Aorta (tissue), 5 donors: ENCODE measurements around the gene RGN. TPM values are rescaled to one million over a fixed set of nuclear protein-coding genes. Genes with fewer than 3 reads are reported as not detected.

Source experiments
- ATAC-seq: fragments of 200-7000 bp; cut with Tn5 transposase; one replicate; pipeline ENCODE4 v1.9.1; 2022; ENCODE audit warnings: moderate library complexity; ENCODE audit not compliant: low FRiP score
- DNase-seq, 2 donors: peaks; one replicate each; pipeline ENCODE4 v3.0.0-alpha.2; 2020
- H3K27ac ChIP-seq, 2 donors: one replicate each; pipeline ENCODE4 v1.5.1; 2013; ENCODE audit warnings: low read length in 2 of 2, mild to moderate bottlenecking in 2 of 2, moderate library complexity in 2 of 2, control low read depth in 1 of 2, inconsistent platforms in 1 of 2, low read depth in 1 of 2
- H3K27me3 ChIP-seq, 2 donors: one replicate each; pipeline ENCODE4 v1.6.1; 2013; ENCODE audit warnings: control low read depth in 1 of 2, low read length in 1 of 2, mild to moderate bottlenecking in 1 of 2, moderate library complexity in 1 of 2; ENCODE audit not compliant: insufficient read depth in 2 of 2, control insufficient read depth in 1 of 2
- H3K36me3 ChIP-seq, 2 donors: one replicate each; pipeline ENCODE4 v1.6.1; 2013; ENCODE audit warnings: control low read depth in 1 of 2, low read length in 1 of 2, mild to moderate bottlenecking in 1 of 2; ENCODE audit not compliant: insufficient read depth in 2 of 2, control insufficient read depth in 1 of 2
- H3K4me1 ChIP-seq, 2 donors: one replicate each; pipeline ENCODE4 v1.6.1; 2013; ENCODE audit warnings: low read length in 2 of 2, control low read depth in 1 of 2, mild to moderate bottlenecking in 1 of 2, moderate library complexity in 1 of 2; ENCODE audit not compliant: insufficient read depth in 2 of 2, control insufficient read depth in 1 of 2
- H3K4me3 ChIP-seq, 2 donors: one replicate each; pipeline ENCODE4 v1.5.1; 2013; ENCODE audit warnings: low read length in 2 of 2, control low read depth in 1 of 2, mild to moderate bottlenecking in 1 of 2
- H3K9me3 ChIP-seq: one replicate; pipeline ENCODE4 v1.6.1; 2013; ENCODE audit warnings: mild to moderate bottlenecking, low read length; ENCODE audit not compliant: control insufficient read depth
- WGBS, 2 donors: extraction: QIAGEN DNeasy Blood & Tissue Kit; methylation state at CpG; one replicate each; pipeline ENCODE4 v1.1.7; 2013; 5-methylcytosine and 5-hydroxymethylcytosine counted together
- intact Hi-C, 2 donors: fragments of 100-400 bp; cut with DNase I; formaldehyde crosslinking; loops; one replicate each; pipeline versions ENCODE4 v1.14.2 to v1.15.0; 2022
- long read RNA-seq, 2 donors: library from polyadenylated mRNA; unstranded; transcript quantifications; one replicate each; pipeline ENCODE4 v2.0.0, GENCODE V29; 2020 to 2021
- polyA plus RNA-seq, 2 donors: library from polyadenylated mRNA; stranded (reverse); fragments of 200-250 nt; gene quantifications; one replicate each; pipeline ENCODE4 v1.2.3, GENCODE V29; 2013
- total RNA-seq, 2 donors: library from RNA; stranded (reverse); fragmentation: NEBNext Ultra II Directional; extraction: Animal tissue kit (Norgen Biotek cat#: 25700); gene quantifications; one replicate each; pipeline ENCODE4 v1.2.1, GENCODE V29; 2021
- donor health status: healthy with polysubstance abuse.
- donor health status: Bipolar disorder and iron deficiency.
- donor health status: DM: no; HTN: no; CAD: no.
- donor health status: DM: no; HTN: no; CAD: no.
- donor health status: DM: yes; HTN: yes; CAD: no.

RGN gene
- total RNA-seq (10 to 100 TPM; 10.3 to 20.2 TPM), polyA plus RNA-seq (10 to 100 TPM; 39.6 to 56.9 TPM)
- long read RNA-seq, donor 1, transcript RGN-203 (8 exons, 2,257 nt), result major isoform, 14 of 43 reads
- long read RNA-seq, donor 1, transcript RGN-202 (7 exons, 1,611 nt), result minor isoform, 12 of 43 reads
- long read RNA-seq, donor 1, partial matches to known transcripts, result 7 of 43 reads
- long read RNA-seq, donor 1, other reads (novel, unspliced or antisense), result 8 of 43 reads
- long read RNA-seq, donor 2, partial matches to known transcripts, result 2 of 10 reads
- long read RNA-seq, donor 2, other reads (novel, unspliced or antisense), result 5 of 10 reads

DNA sequence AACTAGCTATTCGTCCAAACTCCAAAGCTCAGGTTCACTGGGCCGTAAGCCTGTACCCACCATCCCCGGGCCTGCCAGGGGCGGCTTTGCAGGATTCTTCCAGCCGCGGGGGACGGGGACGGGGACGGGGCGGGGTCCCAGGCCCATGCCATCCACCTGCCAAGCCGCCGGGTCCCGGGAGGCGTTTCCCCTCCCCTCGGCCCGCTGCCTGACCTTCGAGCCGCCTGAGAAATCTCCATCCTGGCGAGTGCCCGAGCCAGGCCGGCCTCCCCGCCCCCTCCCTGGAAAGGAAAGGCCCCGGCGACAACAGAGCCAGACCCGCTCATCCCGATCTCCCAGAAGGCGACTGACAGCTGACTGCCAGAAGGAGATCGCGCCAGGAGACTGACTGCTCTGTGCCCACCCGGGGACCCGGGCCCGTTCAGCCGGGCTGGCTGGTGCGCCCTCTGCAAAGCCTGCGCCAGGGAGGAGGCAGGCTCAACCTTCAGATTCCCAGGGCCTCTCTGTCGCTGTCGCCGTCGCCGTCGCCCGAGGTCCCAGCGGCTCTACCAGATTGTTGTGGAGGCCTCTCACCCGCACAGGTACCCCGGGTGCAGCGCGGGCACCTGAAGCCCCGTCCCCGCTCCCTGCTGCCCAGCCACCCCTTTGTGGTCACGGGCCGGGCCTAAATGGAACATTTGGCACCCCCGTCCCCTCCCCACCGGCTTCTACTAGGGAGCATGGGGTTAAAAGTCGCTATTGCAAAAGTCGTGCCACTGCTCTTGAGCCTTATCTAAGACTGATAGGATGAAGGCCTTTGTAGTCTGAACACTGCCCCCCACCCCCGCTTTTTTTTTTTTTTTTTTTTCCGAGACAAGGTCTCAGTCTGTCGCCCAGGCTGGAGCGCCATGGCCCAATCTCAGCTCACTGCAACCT is at the start of gene RGN:
Gene RGN (plus strand): TSS at position 315 of the 915 bp plus-strand sequence. CDS start 2,702 bp downstream, outside the sequence.
- Histone ChIP-seq H3K4me1 (no peaks in the 10 kb centered on the region), H3K27me3 (no peaks in the 10 kb centered on the region), H3K36me3 (no peaks in the 10 kb centered on the region), H3K27ac (peak within 1 kb of the TSS in 1 of 2 donors; percentile 71), H3K4me3 (peak within 1 kb of the TSS; percentile 48 to 79), H3K9me3 (no peaks in the 10 kb centered on the region)
- intact Hi-C loops, result loop anchor here in 1 of 2 donors (5.0 kb wide), 1 partner anchor 166 kb away; the partner anchor contains the start of gene JADE3
- 7 to 27% methylated on average over 59 of the region's 59 CpGs for WGBS, 2 donors
- peak in 1 of 2 donors; percentile 48 for DNase-seq
- peak; percentile 69 for ATAC-seq

DNA sequence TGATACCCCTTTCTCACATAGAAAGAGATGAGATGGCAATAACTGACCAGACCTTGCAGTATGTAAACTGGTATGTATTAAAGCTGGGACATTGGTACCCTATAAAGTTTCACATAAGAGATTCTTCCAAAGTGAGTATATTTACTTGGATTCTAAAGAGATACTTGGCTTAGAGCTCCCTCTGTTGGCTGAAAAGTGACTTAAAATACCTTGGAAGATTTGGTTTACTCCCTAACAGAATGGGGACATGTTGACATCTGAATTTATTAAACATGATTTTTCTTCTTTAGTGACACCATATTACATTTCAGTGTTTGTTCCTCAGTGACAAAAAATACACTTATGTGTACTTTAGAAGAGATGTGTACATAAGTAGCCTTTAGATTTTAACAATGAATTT is 47.9 kb upstream of the RGN start:
- Histone ChIP-seq H3K27me3 (no peaks in the 10 kb centered on the region), H3K4me1 (no peaks in the 10 kb centered on the region), H3K9me3 (no peaks in the 10 kb centered on the region), H3K4me3 (no peak overlapping the region), H3K27ac (no peak overlapping the region), H3K36me3 (no peaks in the 10 kb centered on the region)
- intact Hi-C loops, result loop anchor here (5.0 to 10.0 kb wide), 3 partner anchors 128 to 276 kb away; partner anchors contain the start of gene SLC9A7 (in 2 of the 2)
- DNase-seq, result no peak
- no peak for ATAC-seq

DNA sequence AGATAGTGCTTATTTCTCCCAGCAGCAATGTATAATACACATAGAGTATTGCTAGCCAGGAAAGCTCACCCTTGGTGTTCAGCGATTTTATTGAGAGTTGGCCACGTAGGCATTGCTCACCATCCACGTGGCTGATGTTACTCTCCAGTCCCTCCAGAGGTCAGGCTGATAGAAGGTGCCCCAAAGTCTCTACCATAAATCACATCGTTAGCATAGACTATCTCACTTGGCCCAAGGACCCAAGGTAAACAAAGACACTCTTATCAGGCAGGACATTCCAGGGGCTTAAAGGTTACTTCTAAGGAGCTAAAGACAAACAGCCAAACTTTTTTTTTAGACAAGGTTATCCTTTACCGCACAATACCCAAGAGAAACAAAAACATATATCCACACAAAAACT is 30.3 kb upstream of the RGN start:
- Histone ChIP-seq H3K36me3 (no peaks in the 10 kb centered on the region), H3K9me3 (no peaks in the 10 kb centered on the region), H3K27me3 (no peaks in the 10 kb centered on the region), H3K4me1 (no peaks in the 10 kb centered on the region), H3K4me3 (no peak overlapping the region), H3K27ac (no peak overlapping the region)
- ATAC-seq (no peak), DNase-seq (no peak)
- WGBS, 2 donors, result 59% methylated on average over 5 of the region's 5 CpGs
- intact Hi-C loops, result no loop called here

DNA sequence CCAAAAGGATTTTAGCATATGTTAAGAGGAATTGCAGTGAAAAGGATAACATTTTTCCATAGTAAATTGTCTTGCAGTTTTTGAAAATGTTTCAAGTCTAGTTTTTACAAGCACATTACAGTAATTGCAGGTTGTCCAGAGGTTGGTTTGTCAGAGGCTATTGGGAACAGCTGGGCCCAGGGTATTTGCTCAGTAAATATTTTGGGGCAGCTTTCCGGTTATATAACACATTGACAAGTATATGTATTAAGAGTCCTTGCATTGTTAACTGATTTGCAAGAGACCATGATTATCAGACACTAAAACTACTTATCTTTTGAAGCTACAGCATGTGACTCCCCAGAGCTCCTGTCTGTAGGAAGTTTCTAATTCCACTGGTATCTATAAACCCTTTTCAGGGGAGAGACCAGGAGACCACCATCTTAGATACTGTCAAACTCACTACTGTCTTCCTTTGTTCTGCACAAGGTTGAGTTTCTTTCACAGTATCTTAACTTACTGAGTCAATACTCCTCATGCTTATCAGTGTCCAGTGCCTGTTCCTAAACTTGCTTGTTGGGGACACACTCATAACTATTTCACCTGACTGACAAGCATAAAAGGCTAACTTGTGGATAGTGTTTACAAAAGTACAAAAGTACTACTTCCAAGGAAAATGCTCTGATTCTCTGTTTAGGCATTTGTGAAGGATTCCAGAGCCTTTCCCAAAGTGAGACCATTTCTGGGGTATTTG is 18.9 kb upstream of the RGN start:
- Histone ChIP-seq H3K27me3 (no peaks in the 10 kb centered on the region), H3K4me1 (no peaks in the 10 kb centered on the region), H3K4me3 (no peak overlapping the region), H3K27ac (no peak overlapping the region), H3K9me3 (no peaks in the 10 kb centered on the region), H3K36me3 (no peaks in the 10 kb centered on the region)
- DNase-seq (no peak), ATAC-seq (no peak)
- intact Hi-C loops, result no loop called here
- WGBS, 2 donors, result 78 to 91% methylated on average over 1 of the region's 1 CpG

DNA sequence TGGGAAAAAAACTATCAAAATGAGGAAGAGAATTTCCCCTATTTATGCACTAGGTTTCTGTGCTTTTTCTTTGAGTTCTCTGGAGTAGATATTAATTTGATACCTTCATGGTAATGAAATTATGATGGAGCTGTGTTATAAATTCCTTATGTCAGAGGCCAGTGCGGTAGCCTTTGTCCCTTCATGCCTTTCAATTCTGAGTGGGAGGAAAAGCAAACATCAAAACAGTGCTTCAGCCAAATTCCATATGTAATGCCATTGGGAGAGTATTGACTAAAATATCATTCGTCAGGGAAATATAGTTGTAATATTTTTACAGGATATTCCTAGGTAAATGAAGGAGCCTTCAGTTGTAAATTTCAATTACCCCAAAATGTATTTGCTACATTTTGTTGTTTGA is 17.5 kb upstream of the RGN start:
- H3K27me3 ChIP-seq, result no peaks in the 10 kb centered on the region
- ATAC-seq (no peak), DNase-seq (no peak)
- no peaks in the 10 kb centered on the region for H3K9me3 ChIP-seq
- no peak overlapping the region for H3K27ac ChIP-seq
- intact Hi-C loops, result no loop called here
- no peaks in the 10 kb centered on the region for H3K36me3 ChIP-seq
- 61 to 79% methylated on average over 2 of the region's 2 CpGs for WGBS, 2 donors
- no peak overlapping the region for H3K4me3 ChIP-seq
- no peaks in the 10 kb centered on the region for H3K4me1 ChIP-seq

GRCh38 chrX:47061238-47061919 is 16.9 kb upstream of the RGN start:
- 78 to 90% methylated on average over 2 of the region's 2 CpGs for WGBS, 2 donors
- no peak overlapping the region for H3K4me3 ChIP-seq
- H3K27ac ChIP-seq, result no peak overlapping the region
- no peaks in the 10 kb centered on the region for H3K36me3 ChIP-seq
- H3K27me3 ChIP-seq, result no peaks in the 10 kb centered on the region
- no peaks in the 10 kb centered on the region for H3K9me3 ChIP-seq
- no peaks in the 10 kb centered on the region for H3K4me1 ChIP-seq
- no peak for ATAC-seq
- DNase-seq, result no peak
- intact Hi-C loops, result no loop called here

DNA sequence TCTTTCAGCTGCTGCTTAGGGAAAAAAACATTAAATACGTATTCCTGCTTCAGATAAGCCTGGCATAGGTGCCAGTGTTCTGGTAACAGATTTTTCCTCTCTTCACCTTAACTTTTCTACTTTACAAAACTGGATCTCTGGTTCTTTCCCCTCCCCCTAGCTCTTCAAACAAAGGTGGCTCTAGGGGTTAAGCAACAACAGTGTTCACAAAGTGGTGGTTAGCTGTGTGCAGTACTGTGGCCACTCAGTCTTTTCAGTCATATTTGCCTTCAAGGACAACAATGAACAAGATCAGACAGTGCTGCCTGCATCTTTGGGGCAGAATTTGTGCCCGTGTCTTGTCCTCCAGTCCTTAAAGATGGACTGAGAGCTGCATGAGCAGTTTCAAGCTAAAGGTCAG is 15.1 kb upstream of the RGN start:
- 75 to 93% methylated on average over 2 of the region's 2 CpGs for WGBS, 2 donors
- ATAC-seq, result no peak

GRCh38 chrX:47068214-47068613 is 10.0 kb upstream of the RGN start:
- H3K27ac ChIP-seq, result no peak overlapping the region
- WGBS, 2 donors, result 67 to 81% methylated on average over 3 of the region's 3 CpGs
- no peaks in the 10 kb centered on the region for H3K27me3 ChIP-seq
- no peaks in the 10 kb centered on the region for H3K4me1 ChIP-seq
- no peaks in the 10 kb centered on the region for H3K9me3 ChIP-seq
- ATAC-seq, result no peak
- intact Hi-C loops, result no loop called here
- no peak for DNase-seq
- no peaks in the 10 kb centered on the region for H3K36me3 ChIP-seq
- no peak overlapping the region for H3K4me3 ChIP-seq

More for the DNA sequence above, 15.1 kb upstream of the RGN start:
- Histone ChIP-seq H3K27ac (no peak overlapping the region), H3K9me3 (no peaks in the 10 kb centered on the region), H3K36me3 (no peaks in the 10 kb centered on the region), H3K4me1 (no peaks in the 10 kb centered on the region), H3K4me3 (no peak overlapping the region), H3K27me3 (no peaks in the 10 kb centered on the region)
- DNase-seq, result no peak
- intact Hi-C loops, result no loop called here
